SU-DHL-6 (cell line): Measurements from ENCODE around the gene DNAJB1.

Experiments
- EZH2phosphoT487 ChIP-seq: fragments of 200-600 bp; sonication (generic), shearing (Covaris generic); conservative IDR thresholded peaks from 2 replicates; pipeline ENCODE4 v1.6.1; 2018; ENCODE audit warnings: mild to moderate bottlenecking, antibody characterized with exemption, low read length, moderate library complexity, mixed read lengths
- TF ChIP-seq, protein P1 (sequence below): fragments of 200-600 bp; sonication (generic); IDR thresholded peaks from one replicate; pipeline ENCODE4 v1.5.1; 2017; ENCODE audit warnings: antibody characterized with exemption, mild to moderate bottlenecking, low read length, moderate library complexity; ENCODE audit not compliant: insufficient read depth, poor library complexity, severe bottlenecking

DNA sequence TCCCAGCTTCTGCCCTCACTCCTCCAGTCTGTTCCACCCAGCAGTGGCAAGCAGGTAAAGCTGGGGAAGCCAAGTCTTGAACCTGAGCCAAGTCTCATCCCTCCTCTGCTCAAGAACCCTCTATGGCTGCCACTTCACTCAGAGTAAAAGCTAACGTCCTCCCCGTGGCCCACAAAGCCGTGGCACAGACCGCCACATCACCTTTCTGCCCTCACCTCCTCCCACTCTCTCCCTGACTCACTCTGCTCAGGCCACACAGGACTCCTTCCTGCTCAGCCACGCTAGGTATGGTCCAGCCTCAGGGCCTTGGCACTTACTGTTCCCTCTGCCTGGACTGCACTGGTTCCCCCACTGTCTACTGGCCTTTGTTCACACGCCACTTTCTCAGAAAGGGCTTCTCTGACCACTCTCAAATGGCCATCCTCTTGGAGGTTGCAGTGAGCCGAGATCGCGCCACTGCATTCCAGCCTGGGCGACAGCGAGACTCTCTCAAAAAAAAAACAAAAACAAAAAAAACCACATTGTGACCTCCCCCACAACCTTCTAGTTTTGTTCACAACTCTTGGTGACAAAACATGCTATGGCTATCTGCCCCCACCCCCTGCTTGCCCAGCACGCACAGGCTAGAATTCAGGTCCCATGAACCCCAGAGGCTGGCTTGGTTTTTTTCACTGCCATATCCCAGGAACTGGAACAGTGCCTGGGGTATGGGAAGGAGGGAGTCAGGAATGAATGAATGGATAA is 37.9 kb upstream of the DNAJB1 start:
- TF ChIP-seq, protein P1, sequence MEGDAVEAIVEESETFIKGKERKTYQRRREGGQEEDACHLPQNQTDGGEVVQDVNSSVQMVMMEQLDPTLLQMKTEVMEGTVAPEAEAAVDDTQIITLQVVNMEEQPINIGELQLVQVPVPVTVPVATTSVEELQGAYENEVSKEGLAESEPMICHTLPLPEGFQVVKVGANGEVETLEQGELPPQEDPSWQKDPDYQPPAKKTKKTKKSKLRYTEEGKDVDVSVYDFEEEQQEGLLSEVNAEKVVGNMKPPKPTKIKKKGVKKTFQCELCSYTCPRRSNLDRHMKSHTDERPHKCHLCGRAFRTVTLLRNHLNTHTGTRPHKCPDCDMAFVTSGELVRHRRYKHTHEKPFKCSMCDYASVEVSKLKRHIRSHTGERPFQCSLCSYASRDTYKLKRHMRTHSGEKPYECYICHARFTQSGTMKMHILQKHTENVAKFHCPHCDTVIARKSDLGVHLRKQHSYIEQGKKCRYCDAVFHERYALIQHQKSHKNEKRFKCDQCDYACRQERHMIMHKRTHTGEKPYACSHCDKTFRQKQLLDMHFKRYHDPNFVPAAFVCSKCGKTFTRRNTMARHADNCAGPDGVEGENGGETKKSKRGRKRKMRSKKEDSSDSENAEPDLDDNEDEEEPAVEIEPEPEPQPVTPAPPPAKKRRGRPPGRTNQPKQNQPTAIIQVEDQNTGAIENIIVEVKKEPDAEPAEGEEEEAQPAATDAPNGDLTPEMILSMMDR, result no peak
- no peak for TF ChIP-seq EZH2phosphoT487
